ENCODE measurements around the gene GRAMD1B. TPM values are rescaled to one million over a fixed set of nuclear protein-coding genes. Genes with fewer than 3 reads are reported as not detected.
A peak's percentile ranks its signal among the peaks of the same experiment; 100 is the strongest.

Gene GRAMD1B
- polyA plus RNA-seq, 3 donors = 3.2 to 13.9 (median 3.3) TPM

GRCh38 chr11:123594188-123594901 lies 164.3 kb downstream of the GRAMD1B start:
- Histone ChIP-seq H4K20me1 (ENCODE audit: insufficient read depth, low read length) (no peaks in the 10 kb centered on the region), H3K79me2 (ENCODE audit: insufficient read depth, low read length) (no peaks in the 10 kb centered on the region), H3K9me3 (replicated peaks in 1 of 2; ENCODE audit: control insufficient read depth in 1 of 2, insufficient read depth in 1 of 2, low read length in 2 of 2) (no peaks in the 10 kb centered on the region), H2AFZ (ENCODE audit: insufficient read depth, low read depth, low read length, poor library complexity, severe bottlenecking) (no peak overlapping the region), H3K27me3 (ENCODE audit: control insufficient read depth in 2 of 2, insufficient read depth in 2 of 2, low read length in 2 of 2) (no peaks in the 10 kb centered on the region), H3K4me1 (ENCODE audit: control insufficient read depth in 1 of 2, insufficient read depth in 2 of 2, low read length in 2 of 2) (no peaks in the 10 kb centered on the region), H3K4me2 (replicated peaks; ENCODE audit: extremely low read depth, low read length, poor library complexity, severe bottlenecking) (no peak overlapping the region), H3K36me3 (replicated peaks in 1 of 2; ENCODE audit: control insufficient read depth in 1 of 2, insufficient read depth in 2 of 2, low read length in 2 of 2) (peaks cover 67 to 87% of the 10 kb centered on the region in 2 donors), H3K9ac (ENCODE audit: insufficient read depth, low read length, poor library complexity, severe bottlenecking) (no peak overlapping the region), H3K27ac (ENCODE audit: low read depth in 1 of 2, low read length in 2 of 2) (no peak overlapping the region), H3K4me3 (replicated peaks in 1 of 3; ENCODE audit: low read depth in 2 of 3, low read length in 3 of 3) (no peak overlapping the region)
- DNase-seq = no peak
- TF ChIP-seq CTCF (IDR thresholded peaks at IDR 0.05) = no peak
- H3K4me1 Mint-ChIP-seq = peaks cover 3% of the 10 kb centered on the region
- H3K36me3 Mint-ChIP-seq = peaks cover 60 to 78% of the 10 kb centered on the region in 2 donors
- WGBS (ENCODE audit: insufficient coverage) = 100% methylated on average over 5 of the region's 8 CpGs
- no peaks in the 10 kb centered on the region for H3K9me3 Mint-ChIP-seq
- intact Hi-C loops (cut with micrococcal nuclease) = no loop called here
- H3K4me3 Mint-ChIP-seq = no peak overlapping the region
- no peaks in the 10 kb centered on the region for H3K27me3 Mint-ChIP-seq (ENCODE audit: low read depth in 3 of 3)
- H3K27ac Mint-ChIP-seq = peak overlapping the region in 3 of 7 donors; percentile 42 to 58 (median 52)

GRCh38 chr11:123594921-123595320 lies 164.9 kb downstream of the GRAMD1B start:
- no peak overlapping the region for H3K4me3 ChIP-seq (replicated peaks in 1 of 3; ENCODE audit: low read depth in 2 of 3, low read length in 3 of 3)
- Mint-ChIP-seq H3K36me3 (peaks cover 62 to 77% of the 10 kb centered on the region in 2 donors), H3K4me1 (peaks cover 3% of the 10 kb centered on the region), H3K4me3 (no peak overlapping the region), H3K27me3 (ENCODE audit: low read depth in 3 of 3) (no peaks in the 10 kb centered on the region), H3K9me3 (no peaks in the 10 kb centered on the region), H3K27ac (peak overlapping the region in 1 of 7 donors; percentile 42)
- H3K4me2 ChIP-seq (replicated peaks; ENCODE audit: extremely low read depth, low read length, poor library complexity, severe bottlenecking) = no peak overlapping the region
- H3K9ac ChIP-seq (ENCODE audit: insufficient read depth, low read length, poor library complexity, severe bottlenecking) = no peak overlapping the region
- H3K79me2 ChIP-seq (ENCODE audit: insufficient read depth, low read length) = no peaks in the 10 kb centered on the region
- no peak for DNase-seq
- H3K27ac ChIP-seq (ENCODE audit: low read depth in 1 of 2, low read length in 2 of 2) = no peak overlapping the region
- intact Hi-C loops (cut with micrococcal nuclease) = no loop called here
- WGBS (ENCODE audit: insufficient coverage) = no CpG with 5 or more reads among the region's 4 CpGs
- no peaks in the 10 kb centered on the region for H3K27me3 ChIP-seq (ENCODE audit: control insufficient read depth in 2 of 2, insufficient read depth in 2 of 2, low read length in 2 of 2)
- H4K20me1 ChIP-seq (ENCODE audit: insufficient read depth, low read length) = no peaks in the 10 kb centered on the region
- H3K36me3 ChIP-seq (replicated peaks in 1 of 2; ENCODE audit: control insufficient read depth in 1 of 2, insufficient read depth in 2 of 2, low read length in 2 of 2) = peaks cover 69 to 90% of the 10 kb centered on the region in 2 donors
- H3K9me3 ChIP-seq (replicated peaks in 1 of 2; ENCODE audit: control insufficient read depth in 1 of 2, insufficient read depth in 1 of 2, low read length in 2 of 2) = no peaks in the 10 kb centered on the region
- no peak overlapping the region for H2AFZ ChIP-seq (ENCODE audit: insufficient read depth, low read depth, low read length, poor library complexity, severe bottlenecking)
- no peak for TF ChIP-seq CTCF (IDR thresholded peaks at IDR 0.05)
- no peaks in the 10 kb centered on the region for H3K4me1 ChIP-seq (ENCODE audit: control insufficient read depth in 1 of 2, insufficient read depth in 2 of 2, low read length in 2 of 2)

Measured in CD14-positive monocyte (primary cell).